Measurements from ENCODE around the gene PRAMEF12.
"Not testable (repeated sequence)": the region's sequence is repeated elsewhere in the genome, so short reads cannot be mapped to it uniquely, and the experiment has no call there.

The PRAMEF12 gene

GRCh38 chr1:12773438-12773837 is at the start of gene PRAMEF12:
Gene PRAMEF12 (plus strand): TSS chr1:12773738. CDS start chr1:12774868, 1,130 bp downstream.
- DNase-seq: no peak

GRCh38 chr1:12728391-12728790 is 45.1 kb upstream of the PRAMEF12 start:
- DNase-seq: no peak

GRCh38 chr1:12730156-12730555 is 43.4 kb upstream of the PRAMEF12 start:
- no peak for DNase-seq

- DNase-seq: not testable (repeated sequence)
Measured at GRCh38 chr1:12731084-12731483, 42.5 kb upstream of the PRAMEF12 start.

GRCh38 chr1:12734651-12735050 is 38.9 kb upstream of the PRAMEF12 start:
- DNase-seq: no peak

GRCh38 chr1:12738934-12739333 is 34.6 kb upstream of the PRAMEF12 start:
- no peak for DNase-seq

- DNase-seq: no peak
Measured at GRCh38 chr1:12739613-12740012, 33.9 kb upstream of the PRAMEF12 start.

- no peak for DNase-seq
Measured at GRCh38 chr1:12741946-12742345, 31.6 kb upstream of the PRAMEF12 start.

- DNase-seq: no peak
Measured at GRCh38 chr1:12745126-12745991, 28.2 kb upstream of the PRAMEF12 start.

- DNase-seq: no peak
Measured at GRCh38 chr1:12745992-12746323, 27.6 kb upstream of the PRAMEF12 start, which contains the start of gene CFAP107. Gene CFAP107 (plus strand): TSS chr1:12746200. CDS start chr1:12746431, 231 bp downstream.

GRCh38 chr1:12748778-12749355 is 24.7 kb upstream of the PRAMEF12 start:
- DNase-seq: no peak

- no peak for DNase-seq
Measured at GRCh38 chr1:12754738-12755137, 18.8 kb upstream of the PRAMEF12 start.

- no peak for DNase-seq
Measured at GRCh38 chr1:12756273-12756672, 17.3 kb upstream of the PRAMEF12 start.

GRCh38 chr1:12756768-12757413 is 16.6 kb upstream of the PRAMEF12 start:
- no peak for DNase-seq

GRCh38 chr1:12757836-12758235 is 15.7 kb upstream of the PRAMEF12 start:
- DNase-seq: no peak

GRCh38 chr1:12760256-12760795 is 13.2 kb upstream of the PRAMEF12 start:
- no peak for DNase-seq

GRCh38 chr1:12761781-12762180 is 11.8 kb upstream of the PRAMEF12 start:
- no peak for DNase-seq

- no peak for DNase-seq
Measured at GRCh38 chr1:12762766-12763165, 10.8 kb upstream of the PRAMEF12 start.

GRCh38 chr1:12763479-12763878 is 10.1 kb upstream of the PRAMEF12 start:
- DNase-seq: no peak

- DNase-seq: no peak
Measured at GRCh38 chr1:12764016-12764415, 9.5 kb upstream of the PRAMEF12 start.

- DNase-seq: no peak
Measured at GRCh38 chr1:12769031-12769430, 4.5 kb upstream of the PRAMEF12 start.

- DNase-seq: no peak
Measured at GRCh38 chr1:12769976-12770505, 3.5 kb upstream of the PRAMEF12 start.

GRCh38 chr1:12770620-12771019 is 2.9 kb upstream of the PRAMEF12 start:
- DNase-seq: no peak

Data from DMS 273 treated with DMSO at 0.1 percent for 48 hours (cell line).